ENCODE results near the gene LNPEP. TPM values are rescaled to one million over a fixed set of nuclear protein-coding genes. Genes with fewer than 3 reads are reported as not detected.

The LNPEP gene
- total and polyA plus RNA-seq, 10 of the 15 experiments (the other 5 are each of a cell fraction or from before 2014, with no cell fraction given) = 5.6 to 54.9 (median 25.0) TPM

GRCh38 chr5:97073420-97073819 lies 137.5 kb downstream of the LNPEP start:
- Histone ChIP-seq H3K27me3 (replicated peaks in 1 of 2; ENCODE audit: control insufficient read depth in 2 of 2, insufficient read depth in 2 of 2, low read length in 1 of 2) (no peaks in the 10 kb centered on the region), H3K36me3 (ENCODE audit: control insufficient read depth in 2 of 2, insufficient read depth in 2 of 2, low read length in 1 of 2) (no peaks in the 10 kb centered on the region), H2AFZ (ENCODE audit: control insufficient read depth, low read depth, low read length) (no peak overlapping the region), H3K27ac (ENCODE audit: control insufficient read depth, insufficient read depth) (no peak overlapping the region), H3K9me3 (replicated peaks; ENCODE audit: control insufficient read depth, insufficient read depth, low read length) (no peaks in the 10 kb centered on the region), H4K20me1 (ENCODE audit: control insufficient read depth, insufficient read depth) (no peaks in the 10 kb centered on the region), H3K4me2 (ENCODE audit: control insufficient read depth, insufficient read depth) (no peak overlapping the region), H3K4me1 (ENCODE audit: control insufficient read depth, insufficient read depth, low read length) (no peaks in the 10 kb centered on the region), H3K79me2 (ENCODE audit: control insufficient read depth, insufficient read depth, low read length) (no peaks in the 10 kb centered on the region), H3K9ac (ENCODE audit: control insufficient read depth, insufficient read depth, low read length) (no peak overlapping the region), H3K4me3 (no peak overlapping the region)
- ChIA-PET CTCF (no interaction called here), POLR2A (no interaction called here), SMC1A (ENCODE audit: uncharacterized antibody, unreplicated experiment) (no interaction called here), RAD21 (ENCODE audit: unreplicated experiment) (no interaction called here)
- WGBS (ENCODE audit: insufficient coverage, insufficient replicate concordance, low lambda C conversion rate, missing lambda C conversion rate) = 49% methylated on average over 3 of the region's 3 CpGs
- ATAC-seq (no peak), FAIRE-seq (no peak), DNase-seq (ENCODE audit: low read depth, low spot score) (no peak)
- intact Hi-C loops (cut with micrococcal nuclease; ENCODE audit: unreplicated experiment) = no loop called here
- no peak for TF ChIP-seq NFYB (IDR thresholded peaks at IDR 0.05; ENCODE audit: insufficient read depth, low read depth, low read length)
- TF ChIP-seq RAD21 (IDR thresholded peaks at IDR 0.05; ENCODE audit: insufficient read depth, low read depth, low read length) = no peak
- TF ChIP-seq PRDM15 (CRISPR knock-in tag; IDR thresholded peaks at IDR 0.05) = no peak
- no peak for TF ChIP-seq USF2 (IDR thresholded peaks at IDR 0.05; ENCODE audit: borderline replicate concordance, low read depth, low read length)
- no peak for TF ChIP-seq NKRF (conservative IDR thresholded peaks at IDR 0.05)
- TF ChIP-seq ZNF207 (IDR thresholded peaks at IDR 0.05; ENCODE audit: borderline replicate concordance) = no peak
- no peak for TF ChIP-seq RELA (IDR thresholded peaks at IDR 0.05; ENCODE audit: borderline replicate concordance, partially characterized antibody)
- no peak for TF ChIP-seq ZNF622 (IDR thresholded peaks at IDR 0.05)
- no peak for TF ChIP-seq TARDBP (IDR thresholded peaks at IDR 0.05; ENCODE audit: borderline replicate concordance)
- TF ChIP-seq RELB (IDR thresholded peaks at IDR 0.05; ENCODE audit: low read depth) = no peak
- TF ChIP-seq ZBED1 (IDR thresholded peaks at IDR 0.05; ENCODE audit: borderline replicate concordance) = no peak
- in situ Hi-C loops (cut with MboI) = no loop called here
- no TSS peak for BruUV-seq (replicated peaks)

Measured in GM12878 (cell line).